HL-60 (cell line): ENCODE measurements around the gene EGFL6.

Source experiments
- GABPA ChIP-seq: IDR thresholded peaks from 2 replicates; pipeline ENCODE4 v1.6.1; 2012; ENCODE audit warnings: low read depth
- POLR2AphosphoS5 ChIP-seq: IDR thresholded peaks from 2 replicates; pipeline ENCODE4 v1.6.1; 2012; ENCODE audit warnings: low read depth
- SPI1 ChIP-seq: IDR thresholded peaks from 2 replicates; pipeline ENCODE4 v1.6.1; 2012; ENCODE audit warnings: low read depth, mild to moderate bottlenecking, borderline replicate concordance
- TF ChIP-seq, protein P1 (sequence below): IDR thresholded peaks from one replicate; pipeline ENCODE4 v1.5.1; 2011; ENCODE audit warnings: low read length, control low read depth, inconsistent platforms; ENCODE audit not compliant: insufficient read depth
- TF ChIP-seq, protein P2 (sequence below): IDR thresholded peaks from 2 replicates; pipeline ENCODE4 v1.6.1; 2012; ENCODE audit warnings: low read depth; ENCODE audit not compliant: insufficient replicate concordance

DNA sequence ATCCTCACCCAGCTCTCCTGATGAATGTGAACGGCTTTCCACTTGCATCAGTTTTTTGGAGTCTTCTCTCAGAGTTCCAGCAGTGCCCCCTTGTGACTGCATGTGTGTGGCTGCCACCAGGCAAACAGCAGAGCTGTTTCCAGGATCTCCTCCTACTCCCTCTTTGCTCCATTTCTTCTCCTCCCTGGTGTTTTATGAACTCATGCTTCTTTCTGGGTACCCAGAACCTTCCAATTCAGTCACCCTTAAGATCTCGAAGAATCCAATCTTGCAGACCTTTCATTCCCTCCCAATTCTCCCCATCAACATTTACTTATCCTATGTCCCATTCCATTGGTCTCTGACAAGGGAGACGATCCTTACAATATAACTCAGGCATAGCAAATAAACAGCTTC is 76.8 kb downstream of the EGFL6 start:
- TF ChIP-seq, protein P1, sequence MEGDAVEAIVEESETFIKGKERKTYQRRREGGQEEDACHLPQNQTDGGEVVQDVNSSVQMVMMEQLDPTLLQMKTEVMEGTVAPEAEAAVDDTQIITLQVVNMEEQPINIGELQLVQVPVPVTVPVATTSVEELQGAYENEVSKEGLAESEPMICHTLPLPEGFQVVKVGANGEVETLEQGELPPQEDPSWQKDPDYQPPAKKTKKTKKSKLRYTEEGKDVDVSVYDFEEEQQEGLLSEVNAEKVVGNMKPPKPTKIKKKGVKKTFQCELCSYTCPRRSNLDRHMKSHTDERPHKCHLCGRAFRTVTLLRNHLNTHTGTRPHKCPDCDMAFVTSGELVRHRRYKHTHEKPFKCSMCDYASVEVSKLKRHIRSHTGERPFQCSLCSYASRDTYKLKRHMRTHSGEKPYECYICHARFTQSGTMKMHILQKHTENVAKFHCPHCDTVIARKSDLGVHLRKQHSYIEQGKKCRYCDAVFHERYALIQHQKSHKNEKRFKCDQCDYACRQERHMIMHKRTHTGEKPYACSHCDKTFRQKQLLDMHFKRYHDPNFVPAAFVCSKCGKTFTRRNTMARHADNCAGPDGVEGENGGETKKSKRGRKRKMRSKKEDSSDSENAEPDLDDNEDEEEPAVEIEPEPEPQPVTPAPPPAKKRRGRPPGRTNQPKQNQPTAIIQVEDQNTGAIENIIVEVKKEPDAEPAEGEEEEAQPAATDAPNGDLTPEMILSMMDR, result peak; percentile 47
- TF ChIP-seq POLR2AphosphoS5 (no peak), GABPA (no peak), SPI1 (no peak)
- TF ChIP-seq, protein P2, sequence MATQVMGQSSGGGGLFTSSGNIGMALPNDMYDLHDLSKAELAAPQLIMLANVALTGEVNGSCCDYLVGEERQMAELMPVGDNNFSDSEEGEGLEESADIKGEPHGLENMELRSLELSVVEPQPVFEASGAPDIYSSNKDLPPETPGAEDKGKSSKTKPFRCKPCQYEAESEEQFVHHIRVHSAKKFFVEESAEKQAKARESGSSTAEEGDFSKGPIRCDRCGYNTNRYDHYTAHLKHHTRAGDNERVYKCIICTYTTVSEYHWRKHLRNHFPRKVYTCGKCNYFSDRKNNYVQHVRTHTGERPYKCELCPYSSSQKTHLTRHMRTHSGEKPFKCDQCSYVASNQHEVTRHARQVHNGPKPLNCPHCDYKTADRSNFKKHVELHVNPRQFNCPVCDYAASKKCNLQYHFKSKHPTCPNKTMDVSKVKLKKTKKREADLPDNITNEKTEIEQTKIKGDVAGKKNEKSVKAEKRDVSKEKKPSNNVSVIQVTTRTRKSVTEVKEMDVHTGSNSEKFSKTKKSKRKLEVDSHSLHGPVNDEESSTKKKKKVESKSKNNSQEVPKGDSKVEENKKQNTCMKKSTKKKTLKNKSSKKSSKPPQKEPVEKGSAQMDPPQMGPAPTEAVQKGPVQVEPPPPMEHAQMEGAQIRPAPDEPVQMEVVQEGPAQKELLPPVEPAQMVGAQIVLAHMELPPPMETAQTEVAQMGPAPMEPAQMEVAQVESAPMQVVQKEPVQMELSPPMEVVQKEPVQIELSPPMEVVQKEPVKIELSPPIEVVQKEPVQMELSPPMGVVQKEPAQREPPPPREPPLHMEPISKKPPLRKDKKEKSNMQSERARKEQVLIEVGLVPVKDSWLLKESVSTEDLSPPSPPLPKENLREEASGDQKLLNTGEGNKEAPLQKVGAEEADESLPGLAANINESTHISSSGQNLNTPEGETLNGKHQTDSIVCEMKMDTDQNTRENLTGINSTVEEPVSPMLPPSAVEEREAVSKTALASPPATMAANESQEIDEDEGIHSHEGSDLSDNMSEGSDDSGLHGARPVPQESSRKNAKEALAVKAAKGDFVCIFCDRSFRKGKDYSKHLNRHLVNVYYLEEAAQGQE, result no peak
